Activated naive CD4-positive, alpha-beta T cell treated with anti-CD3 and anti-CD28 coated beads, Interleukin-2, amount 50 U/mL, for 24 hours (primary cell): Measurements from ENCODE around the gene MYCBP2.
"Not testable (repeated sequence)": the region's sequence is repeated elsewhere in the genome, so short reads cannot be mapped to it uniquely, and the experiment has no call there.

Experiments used
- H3K27ac Mint-ChIP-seq: one replicate; pipeline ENCODE4 v1.8.0; 2021; ENCODE audit warnings: mild to moderate bottlenecking, mixed read lengths
- H3K27me3 Mint-ChIP-seq: one replicate; pipeline ENCODE4 v1.8.0; 2021; ENCODE audit warnings: mixed read lengths
- H3K36me3 Mint-ChIP-seq: one replicate; pipeline ENCODE4 v1.8.0; 2021; ENCODE audit warnings: mixed read lengths
- H3K4me1 Mint-ChIP-seq: one replicate; pipeline ENCODE4 v1.8.0; 2021; ENCODE audit warnings: mixed read lengths
- H3K4me3 Mint-ChIP-seq: one replicate; pipeline ENCODE4 v1.8.0; 2021; ENCODE audit warnings: mild to moderate bottlenecking, mixed read lengths
- H3K9me3 Mint-ChIP-seq: one replicate; pipeline ENCODE4 v1.8.0; 2021; ENCODE audit warnings: mixed read lengths

MYCBP2 gene

DNA sequence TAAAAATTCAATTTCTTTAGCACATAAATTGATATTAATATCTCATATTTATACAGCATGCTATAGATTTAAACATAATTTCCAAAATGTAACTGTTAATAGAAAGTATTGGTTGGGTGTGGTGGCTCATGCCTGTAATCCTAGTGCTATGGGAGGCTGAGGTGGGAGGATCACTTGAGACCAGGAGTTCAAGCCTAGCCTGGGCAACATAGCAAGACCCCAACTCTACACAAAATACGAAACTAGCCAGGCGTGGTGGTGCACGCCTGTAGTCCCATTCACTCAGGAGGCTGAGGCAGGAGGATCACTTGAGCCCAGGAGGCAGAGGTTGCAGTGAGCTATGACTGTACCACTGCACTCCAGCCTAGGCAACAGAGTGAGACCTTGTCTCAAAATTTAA, 20.5 kb upstream of the MYCBP2 start:
- H3K36me3 Mint-ChIP-seq, H3K27me3 Mint-ChIP-seq, H3K4me3 Mint-ChIP-seq, H3K9me3 Mint-ChIP-seq, H3K27ac Mint-ChIP-seq: not testable (repeated sequence)
- H3K4me1 Mint-ChIP-seq = peaks cover 18% of the 10 kb centered on the region

DNA sequence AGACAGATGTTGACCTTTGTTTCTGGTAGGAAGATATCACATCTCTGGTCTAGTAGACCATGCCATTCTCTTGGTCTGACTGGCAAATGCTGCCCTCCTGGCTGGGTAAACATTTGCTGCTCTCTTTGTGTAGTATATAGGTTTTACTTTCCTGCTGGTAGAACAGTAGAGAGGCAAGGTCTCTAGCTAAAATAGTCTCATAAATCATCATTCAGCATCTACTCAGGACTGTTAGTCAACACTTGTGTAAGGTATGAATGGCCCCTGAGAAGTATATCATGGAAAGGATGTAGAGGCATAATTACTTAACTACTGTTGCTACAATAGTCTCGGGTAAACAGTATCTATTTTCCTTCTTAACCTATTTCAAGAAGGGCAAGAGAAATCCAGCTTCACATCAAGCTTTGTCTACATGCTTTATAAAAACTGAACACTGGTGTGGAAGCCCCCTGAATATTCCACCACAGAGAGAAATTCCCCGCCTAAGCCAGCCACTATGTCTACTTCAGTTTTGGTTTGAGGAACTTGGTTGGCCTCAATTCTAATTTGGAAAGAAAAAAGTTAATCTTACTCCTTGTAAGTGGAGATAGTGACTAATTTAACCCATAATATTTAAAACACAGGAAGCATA, 18.4 kb upstream of the MYCBP2 start:
- Mint-ChIP-seq H3K4me1 (peaks cover 26% of the 10 kb centered on the region), H3K36me3 (no peaks in the 10 kb centered on the region), H3K27me3 (no peaks in the 10 kb centered on the region), H3K27ac (peak overlapping the region; percentile 94), H3K9me3 (no peaks in the 10 kb centered on the region), H3K4me3 (peak overlapping the region; percentile 36)

DNA sequence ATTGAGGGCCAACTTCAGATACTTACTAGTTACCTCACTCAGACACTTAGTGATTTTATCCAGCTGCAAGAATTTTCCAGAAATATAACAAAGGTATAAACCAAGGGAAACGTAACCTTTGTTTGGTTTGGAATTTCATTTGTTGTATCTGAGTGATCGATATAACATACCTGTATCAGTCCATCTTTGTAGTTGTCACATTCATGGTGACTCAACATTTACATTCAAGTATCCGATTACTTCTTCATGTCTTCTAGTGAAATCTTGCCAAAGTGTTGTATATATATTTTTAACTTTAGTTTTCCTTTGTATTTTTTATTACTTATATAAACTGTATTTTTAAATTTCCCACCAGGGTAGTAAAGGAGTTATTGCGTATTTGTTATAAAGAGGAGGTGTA, 16.9 kb upstream of the MYCBP2 start:
- no peaks in the 10 kb centered on the region for H3K36me3 Mint-ChIP-seq
- H3K4me1 Mint-ChIP-seq = peaks cover 36% of the 10 kb centered on the region
- no peaks in the 10 kb centered on the region for H3K9me3 Mint-ChIP-seq
- no peak overlapping the region for H3K27ac Mint-ChIP-seq
- no peak overlapping the region for H3K4me3 Mint-ChIP-seq
- no peaks in the 10 kb centered on the region for H3K27me3 Mint-ChIP-seq

DNA sequence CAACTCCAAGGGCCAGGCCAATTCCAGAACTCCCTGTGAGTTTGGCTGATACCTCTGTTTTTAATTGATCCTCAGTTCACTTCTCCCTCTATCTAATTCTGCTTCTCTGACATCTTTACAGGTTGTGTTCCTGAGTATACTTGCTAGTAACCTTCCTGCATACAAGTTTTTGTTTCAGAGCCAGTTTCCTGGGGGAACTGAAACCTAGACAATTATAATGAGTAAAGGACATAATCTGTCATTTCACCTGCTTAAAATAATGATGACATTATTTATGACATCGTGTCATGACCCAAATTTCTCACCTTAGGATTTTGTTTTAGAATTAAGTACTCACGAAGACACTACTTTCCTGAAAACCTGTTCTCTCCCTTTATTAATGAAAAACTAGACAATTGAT, 12.5 kb upstream of the MYCBP2 start:
- Mint-ChIP-seq H3K27me3 (no peaks in the 10 kb centered on the region), H3K36me3 (no peaks in the 10 kb centered on the region), H3K27ac (no peak overlapping the region), H3K9me3 (no peaks in the 10 kb centered on the region), H3K4me1 (peaks cover 34% of the 10 kb centered on the region), H3K4me3 (no peak overlapping the region)

DNA sequence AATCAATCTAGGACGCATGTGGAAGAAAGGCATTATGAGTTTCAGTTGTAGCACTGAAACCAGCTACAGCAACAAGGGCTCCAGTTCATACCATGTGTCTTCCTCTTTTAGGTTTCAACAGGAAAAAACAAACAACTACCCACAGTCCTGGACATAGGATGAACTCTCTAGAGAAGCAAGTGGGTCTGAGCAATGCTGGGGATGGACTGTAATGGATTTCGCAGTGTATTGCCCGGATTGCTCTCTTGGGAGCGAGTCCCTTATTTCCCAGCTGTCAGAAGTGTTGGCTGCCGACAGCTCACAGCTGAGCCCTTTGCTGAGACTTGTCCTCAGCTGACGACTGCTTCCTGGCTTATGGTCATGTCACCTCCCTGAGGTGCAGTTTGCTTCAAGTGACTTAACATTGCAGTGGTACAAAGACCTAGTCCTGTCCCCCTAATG, 12.1 kb upstream of the MYCBP2 start:
- Mint-ChIP-seq H3K36me3 (no peaks in the 10 kb centered on the region), H3K27ac (no peak overlapping the region), H3K27me3 (no peaks in the 10 kb centered on the region), H3K4me3 (no peak overlapping the region), H3K4me1 (peaks cover 38% of the 10 kb centered on the region), H3K9me3 (no peaks in the 10 kb centered on the region)

GRCh38 chr13:77338329-77338728, 11.4 kb upstream of the MYCBP2 start:
- no peaks in the 10 kb centered on the region for H3K36me3 Mint-ChIP-seq
- no peak overlapping the region for H3K4me3 Mint-ChIP-seq
- peaks cover 42% of the 10 kb centered on the region for H3K4me1 Mint-ChIP-seq
- H3K9me3 Mint-ChIP-seq = no peaks in the 10 kb centered on the region
- H3K27me3 Mint-ChIP-seq = no peaks in the 10 kb centered on the region
- no peak overlapping the region for H3K27ac Mint-ChIP-seq

- Mint-ChIP-seq H3K27ac (no peak overlapping the region), H3K36me3 (no peaks in the 10 kb centered on the region), H3K4me1 (peaks cover 42% of the 10 kb centered on the region), H3K27me3 (no peaks in the 10 kb centered on the region), H3K9me3 (no peaks in the 10 kb centered on the region), H3K4me3 (no peak overlapping the region)
These were observed 10.3 kb upstream of the MYCBP2 start for GRCh38 chr13:77337159-77337558.

- H3K27me3 Mint-ChIP-seq = no peaks in the 10 kb centered on the region
- no peak overlapping the region for H3K4me3 Mint-ChIP-seq
- peaks cover 43% of the 10 kb centered on the region for H3K4me1 Mint-ChIP-seq
- H3K36me3 Mint-ChIP-seq = no peaks in the 10 kb centered on the region
- no peak overlapping the region for H3K27ac Mint-ChIP-seq
- H3K9me3 Mint-ChIP-seq = no peaks in the 10 kb centered on the region
These were observed 8.6 kb upstream of the MYCBP2 start for GRCh38 chr13:77335543-77335942.

- Mint-ChIP-seq H3K4me3 (no peak overlapping the region), H3K27me3 (no peaks in the 10 kb centered on the region), H3K9me3 (no peaks in the 10 kb centered on the region), H3K4me1 (peaks cover 38% of the 10 kb centered on the region), H3K36me3 (no peaks in the 10 kb centered on the region), H3K27ac (no peak overlapping the region)
These were observed 6.7 kb upstream of the MYCBP2 start for GRCh38 chr13:77333594-77333993.

- no peaks in the 10 kb centered on the region for H3K9me3 Mint-ChIP-seq
- H3K4me3 Mint-ChIP-seq = peak overlapping the region; percentile 15
- no peaks in the 10 kb centered on the region for H3K36me3 Mint-ChIP-seq
- H3K4me1 Mint-ChIP-seq = peaks cover 47% of the 10 kb centered on the region
- H3K27me3 Mint-ChIP-seq = no peaks in the 10 kb centered on the region
- peak overlapping the region; percentile 85 for H3K27ac Mint-ChIP-seq
These were observed 4.5 kb upstream of the MYCBP2 start for GRCh38 chr13:77331421-77331820.

- Mint-ChIP-seq H3K27me3 (no peaks in the 10 kb centered on the region), H3K4me3 (peak overlapping the region; percentile 93), H3K36me3 (no peaks in the 10 kb centered on the region), H3K9me3 (no peaks in the 10 kb centered on the region), H3K27ac (peak overlapping the region; percentile 94), H3K4me1 (peaks cover 46% of the 10 kb centered on the region)
These were observed 3.2 kb upstream of the MYCBP2 start for GRCh38 chr13:77329911-77330584.

DNA sequence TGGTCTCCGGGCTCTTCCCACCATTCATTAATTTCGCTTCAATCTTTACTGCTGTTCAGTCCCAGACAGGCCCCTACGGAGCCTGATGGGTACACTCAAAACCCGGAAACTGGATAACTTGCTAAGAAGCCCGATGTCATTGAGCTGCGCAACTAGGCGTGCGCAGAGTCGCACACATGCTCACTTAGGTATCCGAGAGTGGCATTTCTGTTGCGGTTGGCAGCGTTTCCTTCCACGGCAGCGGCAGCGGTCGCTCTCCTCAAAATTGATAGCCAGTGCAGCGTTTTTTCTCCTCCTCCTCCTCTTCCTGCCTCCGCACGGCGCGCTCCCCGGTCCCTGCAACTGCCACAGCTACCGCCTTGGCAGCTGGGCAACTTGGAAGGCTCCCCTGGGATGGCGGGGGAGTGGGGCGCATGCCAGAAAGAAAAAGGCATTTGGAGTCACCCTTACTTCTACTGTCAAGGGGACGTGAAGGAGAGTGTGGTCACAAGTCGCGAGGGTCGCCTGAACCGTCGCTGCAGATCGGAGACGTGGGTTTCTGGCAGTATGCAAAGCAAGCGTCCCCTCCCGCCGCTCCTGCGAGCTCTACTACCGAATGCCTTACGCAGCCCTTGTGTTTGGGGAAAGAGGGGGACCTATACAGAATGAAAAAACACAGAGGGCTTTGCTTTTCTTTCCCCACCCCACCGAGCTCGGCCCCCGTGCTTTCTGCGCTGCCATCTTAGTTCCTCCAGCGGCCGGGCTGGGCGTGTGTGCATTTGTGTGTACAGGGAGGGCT, 2.4 kb upstream of the MYCBP2 start:
- peaks cover 51% of the 10 kb centered on the region for H3K4me1 Mint-ChIP-seq
- H3K4me3 Mint-ChIP-seq = peak overlapping the region; percentile 93
- H3K27me3 Mint-ChIP-seq = no peaks in the 10 kb centered on the region
- H3K27ac Mint-ChIP-seq = peak overlapping the region; percentile 94
- H3K36me3 Mint-ChIP-seq = no peaks in the 10 kb centered on the region
- H3K9me3 Mint-ChIP-seq = no peaks in the 10 kb centered on the region

GRCh38 chr13:77328819-77329132, 1.9 kb upstream of the MYCBP2 start:
- H3K4me3 Mint-ChIP-seq = peak overlapping the region; percentile 93
- H3K4me1 Mint-ChIP-seq = peaks cover 51% of the 10 kb centered on the region
- no peaks in the 10 kb centered on the region for H3K9me3 Mint-ChIP-seq
- no peaks in the 10 kb centered on the region for H3K27me3 Mint-ChIP-seq
- peaks cover 4% of the 10 kb centered on the region for H3K36me3 Mint-ChIP-seq
- peak overlapping the region; percentile 94 for H3K27ac Mint-ChIP-seq

DNA sequence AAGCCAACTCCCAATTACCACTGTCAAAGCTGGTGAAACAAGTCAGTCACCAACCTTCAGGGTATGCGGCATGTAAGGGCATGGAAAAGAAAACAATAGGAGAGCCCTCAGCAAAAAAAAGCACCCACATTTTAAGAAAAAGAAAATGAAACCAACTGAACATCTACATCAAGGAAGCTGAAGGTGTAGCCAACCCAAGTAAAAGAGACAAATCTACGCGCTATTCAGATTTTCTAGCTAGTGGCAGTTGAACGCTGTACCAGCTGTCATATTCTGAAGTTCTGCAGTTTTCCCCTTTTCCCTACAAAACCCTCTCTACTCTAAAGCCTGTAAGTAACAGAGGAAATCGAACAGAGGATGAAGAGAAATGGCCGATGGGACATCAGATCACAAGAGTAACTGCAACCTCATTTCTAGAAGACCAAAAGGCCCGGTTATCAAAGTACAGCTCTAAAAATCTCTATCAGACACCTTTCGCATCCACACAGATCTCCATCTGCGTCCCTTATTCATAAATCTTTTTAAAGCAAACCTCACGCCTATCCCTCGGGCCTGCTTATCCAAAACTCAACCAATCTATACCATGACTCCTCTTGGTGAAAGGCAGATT, 1.4 kb downstream of the MYCBP2 start:
- Mint-ChIP-seq H3K4me1 (peaks cover 75% of the 10 kb centered on the region), H3K9me3 (no peaks in the 10 kb centered on the region), H3K36me3 (peaks cover 7% of the 10 kb centered on the region)

GRCh38 chr13:77323858-77324257, 3.0 kb downstream of the MYCBP2 start:
- no peaks in the 10 kb centered on the region for H3K27me3 Mint-ChIP-seq
- H3K4me1 Mint-ChIP-seq = peaks cover 84% of the 10 kb centered on the region
- H3K27ac Mint-ChIP-seq = peak overlapping the region; percentile 63
- no peaks in the 10 kb centered on the region for H3K9me3 Mint-ChIP-seq
- H3K4me3 Mint-ChIP-seq = peak overlapping the region; percentile 97
- peaks cover 7% of the 10 kb centered on the region for H3K36me3 Mint-ChIP-seq

More for the DNA sequence above, 1.4 kb downstream of the MYCBP2 start:
- H3K27me3 Mint-ChIP-seq = no peaks in the 10 kb centered on the region
- H3K4me3 Mint-ChIP-seq = peak overlapping the region; percentile 97
- peak overlapping the region; percentile 98 for H3K27ac Mint-ChIP-seq

GRCh38 chr13:77319536-77319935, 7.4 kb downstream of the MYCBP2 start:
- Mint-ChIP-seq H3K4me3 (no peak overlapping the region), H3K27ac (peak overlapping the region; percentile 36), H3K27me3 (no peaks in the 10 kb centered on the region), H3K9me3 (no peaks in the 10 kb centered on the region), H3K4me1 (peaks cover 98% of the 10 kb centered on the region), H3K36me3 (peaks cover 7% of the 10 kb centered on the region)
